CD4-positive, alpha-beta T cell treated with Interleukin-1 beta for 1 hour (primary cell): Measurements from ENCODE around the gene PCED1A.

ENCODE experiments used
- DNase-seq, 2 donors: peaks; one replicate each; pipeline ENCODE4 v3.0.0-alpha.2; 2020 to 2022

The PCED1A gene

GRCh38 chr20:2801286-2801728 is 39.1 kb downstream of the PCED1A start:
- no peak for DNase-seq

DNA sequence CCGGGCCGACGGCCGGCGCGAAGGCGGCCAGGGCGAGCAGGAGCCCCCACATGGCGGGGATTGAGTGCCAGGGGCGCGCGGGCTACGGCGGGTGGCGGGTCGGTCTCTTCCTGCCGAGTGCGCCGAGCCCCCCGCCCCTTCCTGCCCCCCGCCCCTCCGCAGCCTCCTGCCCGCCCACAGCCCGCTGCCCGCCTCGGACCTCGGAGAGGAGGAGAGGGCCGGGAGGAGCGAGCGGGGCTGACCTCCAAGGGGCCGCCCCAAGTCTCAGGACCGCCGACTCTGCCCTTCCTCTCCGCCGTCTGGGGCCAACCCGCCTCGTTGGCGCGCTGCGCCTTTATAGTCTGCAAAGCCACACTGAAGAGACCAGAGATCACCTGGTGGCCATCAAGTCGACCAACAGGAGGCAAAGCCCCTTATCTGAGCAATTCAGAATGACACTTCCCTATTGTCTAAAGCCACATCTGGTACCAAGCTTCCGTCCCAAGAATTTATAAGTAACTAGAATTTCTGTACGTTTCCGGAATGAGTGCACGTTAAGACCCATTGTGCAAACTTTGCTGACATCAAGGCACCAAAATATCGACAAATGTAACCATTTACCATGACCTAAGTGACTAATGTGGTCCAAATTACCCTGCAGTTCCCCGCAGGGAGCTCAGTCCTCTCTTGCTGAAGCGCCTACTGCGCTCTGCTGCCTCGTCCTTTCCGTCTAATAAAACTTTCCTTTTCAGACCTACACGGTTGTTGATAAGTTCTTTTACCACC is 39.8 kb downstream of the PCED1A start, which contains the start of gene CPXM1:
CPXM1 (minus strand) TSS at position 107 of the 765 bp plus-strand sequence; CDS start at position 52, 55 bp downstream.
- DNase-seq = no peak

GRCh38 chr20:2799688-2800520 is 40.6 kb downstream of the PCED1A start:
- no peak for DNase-seq

GRCh38 chr20:2799271-2799670 is 41.2 kb downstream of the PCED1A start:
- no peak for DNase-seq

DNA sequence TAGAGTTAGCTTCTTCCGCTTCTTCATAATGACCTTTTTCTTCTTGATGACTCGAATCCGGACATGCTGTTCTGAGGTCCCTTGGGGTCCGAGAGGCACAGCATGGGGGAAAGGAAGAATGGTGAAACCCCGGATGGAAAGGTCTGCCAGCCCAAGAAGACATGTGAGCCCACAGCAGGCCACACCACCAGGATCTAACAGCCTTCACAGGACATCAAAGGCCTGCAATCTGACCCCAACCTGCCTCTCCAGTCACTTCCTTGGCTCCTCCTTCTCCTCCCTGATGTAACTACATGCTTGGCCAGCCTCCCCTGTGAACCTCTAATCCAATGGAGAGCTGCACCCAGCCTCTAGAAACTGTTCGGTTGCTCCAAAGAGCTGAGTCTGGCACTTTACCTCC is 41.6 kb downstream of the PCED1A start:
- DNase-seq = no peak

GRCh38 chr20:2798095-2798805 is 42.2 kb downstream of the PCED1A start:
- no peak for DNase-seq

DNA sequence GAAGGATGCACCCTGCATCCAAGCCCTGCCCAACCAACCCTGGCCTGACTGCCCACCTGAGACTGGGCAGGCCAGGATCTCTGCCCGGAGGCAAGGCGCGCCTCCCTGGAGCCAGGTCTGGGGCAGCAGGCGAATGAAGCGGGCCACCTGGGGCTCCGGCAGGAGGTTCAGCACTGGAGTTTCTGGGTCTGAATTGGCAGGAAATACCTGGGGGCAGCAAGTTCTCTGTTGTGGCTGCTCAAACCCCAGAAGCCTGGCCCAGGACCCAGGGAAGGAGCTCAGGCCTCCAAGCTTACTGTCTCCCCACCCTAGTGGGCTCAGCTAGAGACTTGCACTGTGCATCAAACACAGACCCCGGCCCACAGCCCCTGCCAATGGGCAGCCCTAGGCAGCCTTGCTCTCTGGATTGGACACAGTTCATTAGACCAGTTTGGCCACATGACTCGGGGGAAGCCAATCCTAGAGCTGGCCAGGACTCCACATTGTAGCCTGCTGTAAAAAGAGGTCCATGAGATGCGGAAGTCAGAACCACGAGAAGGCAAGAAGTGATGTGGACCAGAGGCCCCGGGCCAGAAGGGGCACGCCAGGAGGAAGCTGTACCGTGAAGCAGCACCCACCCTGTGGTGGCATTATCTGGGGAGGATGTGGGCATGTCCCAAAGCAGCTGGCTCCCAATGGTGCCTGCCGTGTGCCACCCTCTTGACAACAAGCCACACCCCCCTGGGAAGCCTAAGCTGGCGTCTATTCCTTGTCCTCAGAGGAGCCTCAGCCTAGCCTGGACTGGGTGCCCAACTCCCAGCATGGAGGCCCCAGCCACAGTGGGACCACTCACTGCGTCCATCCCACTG is 43.1 kb downstream of the PCED1A start:
- no peak for DNase-seq

DNA sequence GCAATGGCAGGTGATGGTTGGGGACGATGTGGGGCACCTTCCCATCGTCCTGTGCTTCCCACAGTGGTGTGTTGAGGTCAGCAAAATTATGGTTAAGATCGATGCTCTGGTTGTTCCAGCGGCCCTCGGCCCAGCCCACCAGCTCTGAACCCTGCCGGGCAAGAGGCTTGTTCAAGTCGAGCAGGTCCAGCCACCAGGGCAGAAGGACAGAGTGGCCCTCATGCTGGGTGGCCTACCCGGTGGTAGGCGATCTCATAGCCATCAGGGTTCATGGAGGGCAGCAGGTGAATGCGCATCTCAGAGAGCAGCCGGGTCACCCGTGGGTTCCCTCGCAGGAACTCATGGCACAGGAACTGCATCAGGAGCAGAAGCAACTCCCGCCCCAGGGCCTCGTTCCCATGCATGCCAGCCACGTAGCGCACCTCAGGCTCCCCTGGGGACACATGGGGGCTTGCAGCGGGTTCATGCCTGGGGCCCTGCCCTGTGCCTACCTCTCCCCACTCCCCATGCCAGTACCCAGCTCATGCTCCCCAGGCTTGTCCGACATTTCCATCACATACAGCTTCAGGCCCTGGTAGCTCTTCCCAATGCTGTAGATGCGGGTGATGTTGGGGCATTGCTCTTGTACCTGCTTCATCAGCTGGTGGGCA is 44.3 kb downstream of the PCED1A start:
- DNase-seq = no peak

GRCh38 chr20:2795451-2795850 is 45.0 kb downstream of the PCED1A start:
- no peak for DNase-seq

DNA sequence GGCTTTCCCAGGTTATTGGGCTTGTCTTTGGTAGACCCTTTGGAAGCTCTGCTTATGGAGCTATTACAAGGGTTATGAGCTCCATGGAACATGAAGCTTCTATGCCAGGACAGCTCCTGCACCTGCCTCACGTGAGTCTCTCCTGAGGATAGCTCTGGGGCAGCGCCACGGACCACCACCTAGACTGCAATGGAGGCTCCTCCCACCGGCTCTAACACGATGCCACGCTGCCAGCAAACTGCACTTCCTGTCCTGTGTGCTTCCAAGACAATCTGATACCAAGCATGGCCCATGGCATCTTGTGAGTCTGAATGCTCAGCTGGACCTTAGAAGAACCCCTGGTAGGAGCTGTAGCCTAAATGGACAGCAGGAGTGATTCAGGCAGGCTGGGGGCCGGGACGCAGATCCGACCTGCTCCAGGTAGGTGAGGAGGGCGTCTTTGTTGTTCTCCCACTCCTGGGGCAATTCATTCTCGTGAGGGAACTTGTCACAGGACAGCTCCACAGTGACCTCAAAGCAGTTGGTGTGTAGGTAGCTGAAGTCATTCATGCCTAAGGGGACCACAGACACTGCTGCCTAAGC is 45.5 kb downstream of the PCED1A start:
- DNase-seq = no peak

DNA sequence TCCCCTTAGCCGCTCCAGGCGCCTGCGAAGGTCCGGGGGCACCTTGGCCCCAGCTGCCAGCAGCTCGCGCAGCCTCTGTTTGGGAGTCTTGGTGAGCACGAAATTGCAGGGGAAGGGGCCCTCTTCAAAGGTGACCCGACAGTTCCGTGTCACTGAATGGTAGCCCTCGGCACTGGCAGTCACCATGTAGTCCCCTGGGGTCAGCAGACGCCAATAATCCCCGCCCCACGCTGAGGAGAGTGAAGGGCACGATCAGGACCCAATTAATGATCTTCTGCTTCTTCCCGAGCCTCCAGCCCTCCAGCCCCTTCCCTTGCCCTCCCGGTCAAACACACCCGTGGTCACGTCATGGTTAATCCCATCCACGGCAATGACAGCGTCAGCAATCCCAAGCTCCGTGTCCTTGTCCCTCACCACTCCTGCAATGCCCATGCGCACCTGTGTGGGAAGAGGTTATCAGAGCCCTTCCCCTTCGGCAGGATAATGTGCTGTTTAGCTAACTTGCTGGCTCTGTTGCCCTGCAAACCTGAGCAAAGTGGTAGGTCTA is 46.2 kb downstream of the PCED1A start:
- no peak for DNase-seq

DNA sequence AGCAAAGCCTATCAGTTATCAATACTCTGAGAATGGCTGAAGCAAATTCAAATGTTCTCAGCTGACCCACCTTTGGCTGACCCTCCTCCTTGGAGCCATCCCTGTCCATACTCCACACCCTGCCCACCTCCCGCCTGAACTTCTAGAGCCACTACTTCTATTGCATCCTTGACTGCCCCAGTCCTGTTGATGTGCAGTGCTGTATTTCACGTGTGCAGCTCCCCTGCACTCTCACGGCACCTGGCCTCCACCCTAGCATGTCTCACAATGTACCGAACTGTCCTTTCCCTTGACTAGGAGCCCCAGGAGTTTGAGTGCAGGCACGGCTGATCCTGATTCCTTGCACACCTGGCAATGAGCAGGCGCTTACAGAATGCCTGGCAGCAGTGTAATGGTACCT is 47.0 kb downstream of the PCED1A start:
- no peak for DNase-seq
